HG02571 (cell line): ENCODE measurements around the gene CPSF4.
"Not testable (repeated sequence)": the region's sequence is repeated elsewhere in the genome, so short reads cannot be mapped to it uniquely, and the experiment has no call there.

Source experiments
- ATAC-seq: cut with Tn5 transposase; IDR thresholded peaks from one replicate; pipeline ENCODE4 v1.9.1; 2021; ENCODE audit warnings: mild to moderate bottlenecking, moderate library complexity; ENCODE audit not compliant: unreplicated experiment

The CPSF4 gene

GRCh38 chr7:99478464-99479440 is 40.0 kb downstream of the CPSF4 start:
- no peak for ATAC-seq

- no peak for ATAC-seq
Observed at GRCh38 chr7:99485094-99485493, 46.4 kb downstream of the CPSF4 start.

- ATAC-seq: no peak
Observed at GRCh38 chr7:99489235-99489634, 50.5 kb downstream of the CPSF4 start.

- no peak for ATAC-seq
Observed at GRCh38 chr7:99490878-99491277, 52.1 kb downstream of the CPSF4 start.

- ATAC-seq: no peak
Observed at GRCh38 chr7:99493823-99494222, 55.1 kb downstream of the CPSF4 start.

GRCh38 chr7:99497766-99498545 is 59.2 kb downstream of the CPSF4 start:
- ATAC-seq: no peak

- no peak for ATAC-seq
Observed at GRCh38 chr7:99498546-99498944, 59.8 kb downstream of the CPSF4 start.

GRCh38 chr7:99499371-99499720 is 60.6 kb downstream of the CPSF4 start:
- no peak for ATAC-seq

GRCh38 chr7:99499721-99500636 is 61.2 kb downstream of the CPSF4 start, which contains the start of gene ZNF394:
Gene ZNF394 (minus strand): TSS chr7:99500281. CDS start chr7:99500093, 188 bp downstream.
- peak; percentile 31 for ATAC-seq

- no peak for ATAC-seq
Observed at GRCh38 chr7:99500637-99501009, 61.9 kb downstream of the CPSF4 start.

GRCh38 chr7:99501236-99501635 is 62.5 kb downstream of the CPSF4 start:
- not testable (repeated sequence) for ATAC-seq

GRCh38 chr7:99504281-99504602 is 65.5 kb downstream of the CPSF4 start:
- ATAC-seq: no peak

GRCh38 chr7:99504603-99505323 is 66.0 kb downstream of the CPSF4 start, which contains the start of gene ZKSCAN5:
Gene ZKSCAN5 (plus strand): TSS chr7:99504662. CDS start chr7:99506045, 1,383 bp downstream.
- ATAC-seq: peak; percentile 75

- no peak for ATAC-seq
Observed at GRCh38 chr7:99505324-99505662, 66.5 kb downstream of the CPSF4 start.
